Stimulated activated CD8-positive, alpha-beta memory T cell treated with anti-CD3 and anti-CD28 coated beads, Interleukin-15, amount 100 ng/mL, for 24 hours (primary cell): ENCODE measurements around the gene ITFG1.
"Not testable (repeated sequence)": the region's sequence is repeated elsewhere in the genome, so short reads cannot be mapped to it uniquely, and the experiment has no call there.

Experiments
- DNase-seq: peaks from one replicate; pipeline ENCODE4 v3.0.0-alpha.2; 2020; ENCODE audit warnings: low read depth

The ITFG1 gene

DNA sequence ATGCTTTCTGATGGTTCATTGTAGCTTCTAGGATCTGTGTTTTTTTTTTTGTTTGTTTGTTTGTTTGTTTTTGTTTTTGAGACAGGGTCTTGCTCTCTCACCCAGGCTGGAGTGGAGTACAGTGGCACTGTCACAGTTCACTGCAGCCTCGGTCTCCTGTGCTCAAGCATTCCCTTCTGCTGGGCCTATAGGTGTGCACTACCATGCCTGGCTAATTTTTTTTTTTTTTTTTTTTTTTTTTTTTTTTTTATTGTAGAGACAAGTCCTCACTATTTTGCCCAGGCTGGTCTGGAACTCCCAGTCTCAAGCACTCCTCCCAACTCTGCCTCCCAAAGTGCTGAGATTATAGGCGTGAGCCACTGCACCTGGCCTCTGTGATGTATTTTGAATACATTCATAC lies 12.1 kb upstream of the ITFG1 start:
- not testable (repeated sequence) for DNase-seq

DNA sequence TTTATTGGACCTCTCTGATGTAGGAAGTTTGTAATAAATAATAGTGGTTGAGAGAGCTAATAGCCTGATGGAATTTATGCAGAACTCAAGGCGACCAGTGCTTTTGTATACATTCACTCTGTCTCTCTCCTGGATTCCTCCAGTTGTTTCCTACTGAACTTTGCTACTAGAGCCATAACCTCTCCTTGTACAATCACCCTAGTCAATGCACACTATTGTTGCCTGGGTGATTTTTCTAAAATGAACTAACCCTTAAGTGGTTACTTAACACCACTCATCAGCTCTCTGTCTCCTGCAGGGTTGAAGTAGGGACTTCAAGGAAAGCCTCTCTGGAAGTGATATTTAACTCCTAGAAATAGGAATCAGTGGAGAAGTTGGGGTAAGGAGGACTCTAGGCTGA lies 9.9 kb upstream of the ITFG1 start:
- no peak for DNase-seq

DNA sequence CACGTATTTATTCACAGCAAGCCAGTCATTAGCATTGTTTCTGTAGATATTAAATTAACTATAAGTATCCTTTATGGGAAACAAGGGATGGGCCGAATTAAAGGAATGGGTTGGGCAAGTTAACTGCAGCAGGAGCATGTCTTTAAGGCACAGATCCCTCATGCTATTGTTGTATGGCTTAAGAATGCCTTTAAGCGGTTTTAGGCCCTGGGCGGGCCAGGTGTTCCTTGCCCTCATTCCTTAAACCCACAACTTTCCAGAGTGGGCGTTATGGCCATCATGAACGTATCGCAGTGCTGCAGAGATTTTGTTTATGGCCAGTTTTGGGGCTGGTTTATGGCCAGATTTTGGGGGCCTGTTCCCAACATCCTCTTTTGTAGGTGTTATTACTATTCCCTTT lies 9.3 kb upstream of the ITFG1 start:
- no peak for DNase-seq

DNA sequence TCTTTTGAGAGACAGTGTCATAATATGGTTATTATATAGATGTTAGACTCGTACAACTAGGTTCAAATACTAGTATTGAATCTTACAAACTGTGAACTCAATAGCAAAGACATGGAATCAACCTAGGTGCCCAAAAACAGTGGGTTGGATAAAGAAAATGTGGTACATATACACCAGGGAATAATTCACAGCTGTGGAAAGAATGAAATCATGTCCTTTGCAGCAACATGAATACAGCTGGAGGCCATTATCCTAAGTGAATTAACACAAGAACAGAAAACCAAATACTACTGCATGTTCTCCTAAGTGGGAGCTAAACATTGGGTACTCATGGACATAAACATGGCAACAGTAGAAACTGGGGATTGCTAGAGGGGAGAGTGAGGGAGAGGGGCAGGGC lies 8.4 kb upstream of the ITFG1 start:
- no peak for DNase-seq

DNA sequence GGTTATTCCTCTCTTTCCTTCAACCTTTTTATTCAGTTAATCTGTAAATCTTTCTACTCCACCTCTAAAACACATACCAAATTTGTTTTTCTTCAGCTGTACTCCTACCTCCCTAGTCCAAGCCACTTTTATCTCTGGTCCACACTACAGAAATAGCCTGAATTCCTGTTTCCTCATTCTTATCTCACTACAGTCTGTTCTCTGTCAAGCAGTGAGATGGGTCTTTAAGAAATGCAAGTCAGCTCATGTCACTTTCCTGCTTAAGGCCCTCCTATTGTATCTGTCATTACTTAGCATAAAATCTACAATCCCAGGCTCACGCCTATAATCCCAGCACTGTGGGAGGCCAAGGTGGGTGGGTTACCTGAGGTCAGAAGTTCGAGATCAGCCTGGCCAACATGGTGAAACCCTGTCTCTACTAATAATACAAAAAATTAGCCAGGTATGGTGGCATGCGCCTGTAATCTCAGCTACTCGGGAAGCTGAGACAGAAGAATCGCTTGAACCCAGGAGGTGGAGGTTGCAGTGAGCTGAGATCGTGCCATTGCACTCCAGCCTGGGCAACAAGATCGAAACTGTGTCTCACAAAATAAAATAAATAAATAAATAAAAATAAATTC lies 7.3 kb upstream of the ITFG1 start:
- DNase-seq = not testable (repeated sequence)

DNA sequence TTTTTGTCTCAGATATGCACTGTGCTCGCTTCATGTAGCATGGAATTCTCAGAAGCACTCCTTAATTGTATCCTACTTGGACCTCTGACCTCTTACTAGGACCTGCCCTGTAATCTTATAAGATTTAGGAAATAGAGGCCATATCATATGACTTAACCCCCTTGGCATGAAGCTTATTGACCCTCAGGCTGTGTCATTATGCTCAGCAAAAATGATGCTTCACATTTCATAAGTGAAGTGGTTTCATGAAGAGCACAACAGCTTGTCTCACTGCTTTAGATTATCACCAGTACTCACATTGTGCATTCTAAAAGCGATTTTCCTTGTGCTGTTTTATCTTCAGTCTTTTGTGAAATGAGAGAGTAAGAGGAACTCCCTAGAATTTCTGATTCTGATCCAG lies 6.6 kb upstream of the ITFG1 start:
- no peak for DNase-seq

DNA sequence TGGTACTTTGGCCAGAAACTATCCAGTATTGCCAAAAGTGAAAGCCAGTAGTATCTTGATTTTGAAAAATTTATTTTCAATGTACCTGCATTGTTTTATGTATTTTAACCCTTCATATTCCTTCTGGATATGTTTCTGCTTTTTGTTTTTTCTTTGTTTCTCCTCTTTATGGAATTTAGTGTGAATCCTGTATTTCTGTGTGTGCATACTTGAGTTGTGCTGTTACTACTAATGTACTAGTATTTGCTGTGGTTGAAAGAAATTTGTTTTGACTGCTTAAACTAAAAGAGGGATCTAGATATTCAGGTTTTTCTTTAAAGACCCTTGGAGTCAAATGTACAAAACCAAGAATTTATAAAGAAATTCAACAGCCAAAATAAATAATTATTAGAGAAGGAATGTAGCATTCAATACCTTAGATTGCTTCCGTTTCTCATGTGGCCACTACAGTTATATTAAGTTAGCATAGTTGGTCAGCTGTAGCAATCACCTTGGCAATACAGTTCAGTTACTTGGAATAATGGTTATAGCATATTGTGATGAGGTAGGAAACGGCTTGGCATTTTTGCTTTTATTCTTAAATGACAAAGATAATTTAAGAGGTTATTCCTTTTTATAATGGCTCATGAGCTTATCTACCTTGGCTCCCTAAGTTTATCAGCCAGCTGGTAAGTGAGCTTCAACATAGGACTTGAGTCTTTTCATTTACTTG lies 5.2 kb upstream of the ITFG1 start:
- DNase-seq = no peak

DNA sequence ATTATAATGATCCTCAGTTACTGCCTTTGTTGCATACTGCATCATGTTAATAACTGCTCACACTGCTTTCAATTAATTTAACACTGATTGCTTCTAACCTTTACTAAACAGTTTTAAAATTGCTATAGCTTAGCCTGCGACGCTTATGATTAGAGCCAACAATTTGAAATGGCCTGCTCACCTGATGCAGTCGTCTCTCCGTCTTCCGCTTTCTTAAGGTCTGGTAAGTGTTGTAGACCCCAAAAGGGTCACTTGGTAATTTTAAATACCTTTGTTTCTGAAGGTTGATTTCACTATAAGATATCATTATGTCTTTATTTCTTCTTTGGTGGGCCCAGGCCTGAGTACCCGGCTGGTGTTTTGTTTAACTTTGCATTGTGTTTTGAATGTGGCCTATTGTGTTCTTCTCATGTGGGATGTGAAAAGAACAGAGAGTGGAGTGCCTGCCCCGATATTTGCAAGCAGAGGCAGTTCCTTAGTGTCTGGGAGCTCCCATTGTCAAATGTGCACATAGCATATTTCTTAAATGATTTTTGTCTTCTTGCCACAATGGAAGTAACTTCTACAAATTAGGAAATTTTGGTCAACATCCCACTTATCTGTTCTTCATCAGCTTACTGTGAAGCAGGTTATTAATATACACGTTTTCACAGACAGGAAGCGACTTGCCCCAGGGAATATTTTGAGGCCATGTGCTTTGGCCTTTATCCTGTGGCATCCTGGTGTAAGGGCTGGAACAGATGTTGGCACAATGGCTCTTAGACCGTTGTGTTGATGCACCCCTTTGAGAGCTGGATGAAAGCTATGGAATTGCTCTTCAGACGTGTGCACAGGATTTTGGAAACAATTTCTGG lies 3.1 kb upstream of the ITFG1 start:
- DNase-seq = no peak

DNA sequence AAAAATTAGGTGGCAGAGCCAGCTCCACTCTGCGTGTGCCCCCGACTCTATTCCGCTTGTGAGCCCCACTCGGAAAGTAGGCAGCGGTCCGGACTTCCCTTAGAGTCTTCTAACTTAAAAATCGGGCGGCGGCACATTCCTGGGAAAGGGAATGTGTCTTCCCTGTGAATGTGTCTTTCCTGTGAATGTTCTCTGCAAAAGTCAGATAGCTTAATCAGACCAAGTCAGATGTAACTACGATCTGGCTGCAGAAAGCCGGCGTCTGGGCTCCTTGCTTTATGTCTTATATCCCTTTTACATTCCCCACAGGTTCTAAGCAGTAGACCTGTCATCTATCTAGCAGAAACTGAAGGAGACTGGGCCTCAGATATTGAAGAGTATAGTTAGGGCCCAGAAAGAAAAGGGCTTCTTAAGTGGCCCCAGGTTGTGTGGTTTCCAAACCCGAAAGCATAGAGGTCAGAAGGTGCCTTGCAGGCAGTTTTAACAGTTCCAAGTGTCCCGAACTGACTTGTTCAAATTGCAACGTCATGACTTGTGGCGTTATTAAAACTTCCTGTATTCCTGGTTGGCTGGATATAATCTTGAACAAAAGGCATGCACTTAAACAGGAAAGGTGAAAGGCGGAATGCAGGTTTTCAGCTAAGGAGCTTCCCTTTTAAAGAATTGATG lies 869 bp upstream of the ITFG1 start:
- peak; percentile 2 for DNase-seq

DNA sequence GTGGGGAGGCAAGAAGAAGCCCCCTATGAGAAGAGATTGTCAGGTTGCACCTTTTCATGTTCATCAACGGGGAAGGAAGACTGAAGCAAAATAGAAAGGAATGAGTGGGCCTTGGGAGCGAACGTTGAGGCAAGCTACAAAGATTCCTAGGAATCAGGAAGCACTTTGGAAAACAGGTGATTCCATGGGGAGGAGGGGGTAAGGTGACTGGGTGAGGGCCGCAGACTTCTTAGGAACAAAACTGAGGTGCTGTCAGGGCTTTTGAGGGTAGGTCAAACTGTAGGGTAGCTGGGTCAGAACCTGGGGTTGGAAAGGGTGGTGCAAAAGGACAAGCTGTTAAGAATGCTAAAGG lies 528 bp downstream of the ITFG1 start:
- no peak for DNase-seq

DNA sequence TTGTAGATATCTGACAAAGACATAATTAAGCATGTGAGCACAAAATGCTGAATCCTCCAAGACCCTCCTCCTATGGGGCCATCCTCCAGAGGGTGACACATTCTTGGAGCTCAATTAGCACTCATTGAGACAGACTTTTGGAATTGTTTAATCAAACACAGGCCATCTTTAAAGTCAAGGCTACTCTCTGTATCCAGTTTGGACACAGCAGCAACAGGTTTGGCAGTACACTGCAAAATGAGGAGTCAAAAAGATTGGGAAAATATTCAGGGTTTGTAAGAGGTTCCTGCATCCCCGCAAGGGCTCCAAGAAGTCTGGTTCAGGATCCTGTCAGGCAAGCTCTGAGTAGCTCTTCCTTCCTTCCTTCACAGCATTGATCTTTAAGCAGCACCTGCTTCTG lies 1.3 kb downstream of the ITFG1 start:
- DNase-seq = no peak

DNA sequence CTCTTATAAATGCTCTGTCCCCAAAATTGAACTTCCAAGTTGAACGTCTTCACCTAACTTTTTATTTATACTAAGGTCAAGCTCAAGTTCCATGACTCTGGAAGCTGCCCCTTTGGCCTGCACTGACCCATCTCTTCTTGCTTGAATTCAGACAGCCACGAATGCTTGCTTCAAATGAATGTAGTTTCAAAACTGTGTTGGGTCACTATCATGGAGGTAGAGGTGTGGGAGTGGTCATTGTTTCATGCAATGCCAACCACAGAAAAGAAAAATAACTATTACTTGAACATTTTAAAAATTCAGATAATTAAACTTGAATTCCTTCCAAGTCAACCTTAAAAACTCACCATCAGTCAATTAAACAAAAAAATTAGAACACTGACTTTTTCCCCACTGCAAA lies 2.5 kb downstream of the ITFG1 start:
- DNase-seq = no peak

DNA sequence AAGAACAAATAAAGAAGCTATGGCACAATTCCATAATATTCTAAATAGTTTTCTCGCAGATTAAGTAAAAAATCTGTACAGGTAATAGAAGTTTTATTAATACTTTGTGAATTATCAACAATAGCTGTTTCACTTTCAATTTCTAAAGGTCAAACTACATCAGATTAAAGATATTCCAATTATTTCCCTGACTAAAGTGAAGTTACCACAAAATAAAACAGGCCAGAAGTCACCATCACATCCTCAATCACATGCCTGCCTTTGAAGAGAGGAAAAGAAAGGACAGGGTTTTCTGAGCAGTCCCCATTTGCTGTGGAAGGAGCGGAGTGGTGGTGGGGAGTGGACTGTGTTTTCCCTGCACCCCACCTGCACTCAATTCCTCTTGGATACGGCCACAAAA lies 11.1 kb downstream of the ITFG1 start:
- no peak for DNase-seq

DNA sequence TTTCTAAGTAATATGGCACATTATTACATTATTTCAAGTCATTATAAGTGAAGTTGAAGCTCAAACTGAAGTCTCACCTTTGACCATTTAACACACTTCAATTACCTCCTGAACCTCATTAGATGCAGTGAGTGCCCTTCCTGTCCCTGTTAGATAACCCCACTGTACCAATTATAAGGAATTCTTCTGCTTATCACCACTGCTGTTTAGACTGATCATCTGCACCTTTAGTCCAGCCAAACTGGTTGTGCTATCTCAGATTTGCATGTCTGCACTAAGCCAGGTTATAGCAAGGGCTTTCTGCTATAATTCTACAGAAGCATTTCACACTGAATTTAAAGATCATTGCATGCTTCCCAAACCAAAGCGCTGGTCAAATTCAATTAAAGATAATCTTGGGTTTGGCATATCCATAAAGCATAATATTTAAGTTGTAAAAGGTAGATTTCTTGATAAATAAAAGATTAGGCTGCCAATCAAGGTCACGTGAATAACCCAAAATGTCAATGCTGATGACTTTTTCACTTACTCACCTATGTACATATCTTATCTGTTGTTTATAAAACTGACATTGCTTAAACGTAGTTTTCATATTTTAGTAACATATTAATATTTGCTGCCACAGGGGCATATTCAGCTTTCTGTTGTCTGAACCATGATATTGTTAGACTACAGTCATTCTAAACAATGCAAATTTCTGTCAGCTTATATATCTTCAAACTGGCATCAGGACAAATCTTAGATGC lies 11.9 kb downstream of the ITFG1 start:
- no peak for DNase-seq

DNA sequence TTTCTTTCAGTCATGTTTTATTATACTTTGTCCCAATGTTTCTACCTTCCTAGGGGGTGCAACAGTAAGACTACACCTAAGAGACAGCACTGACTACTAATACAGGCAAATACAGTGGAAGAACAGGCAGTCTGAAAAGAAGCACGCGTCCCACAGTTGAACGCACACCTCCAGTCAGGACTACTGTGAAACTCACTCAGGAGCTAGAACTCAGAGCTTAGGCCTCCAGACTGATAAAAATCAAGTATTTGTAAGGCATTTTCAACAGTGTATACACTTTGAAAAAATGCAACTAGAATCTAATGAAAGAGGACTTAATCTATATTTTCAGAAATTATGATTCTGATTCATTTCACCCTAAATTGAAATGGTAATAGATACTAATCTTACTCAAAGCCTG lies 14.4 kb downstream of the ITFG1 start:
- no peak for DNase-seq

DNA sequence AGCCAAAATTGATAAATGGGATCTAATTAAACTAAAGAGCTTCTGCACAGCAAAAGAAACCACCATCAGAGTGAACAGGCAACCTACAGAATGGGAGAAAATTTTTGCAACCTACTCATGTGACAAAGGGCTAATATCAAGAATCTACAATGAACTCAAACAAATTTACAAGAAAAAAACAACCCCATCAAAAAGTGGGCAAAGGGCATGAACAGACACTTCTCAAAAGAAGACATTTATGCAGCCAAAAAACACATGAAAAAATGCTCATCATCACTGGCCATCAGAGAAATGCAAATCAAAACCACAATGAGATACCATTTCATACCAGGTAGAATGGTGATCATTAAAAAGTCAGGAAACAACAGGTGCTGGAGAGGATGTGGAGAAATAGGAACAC lies 18.0 kb downstream of the ITFG1 start:
- DNase-seq = not testable (repeated sequence)

DNA sequence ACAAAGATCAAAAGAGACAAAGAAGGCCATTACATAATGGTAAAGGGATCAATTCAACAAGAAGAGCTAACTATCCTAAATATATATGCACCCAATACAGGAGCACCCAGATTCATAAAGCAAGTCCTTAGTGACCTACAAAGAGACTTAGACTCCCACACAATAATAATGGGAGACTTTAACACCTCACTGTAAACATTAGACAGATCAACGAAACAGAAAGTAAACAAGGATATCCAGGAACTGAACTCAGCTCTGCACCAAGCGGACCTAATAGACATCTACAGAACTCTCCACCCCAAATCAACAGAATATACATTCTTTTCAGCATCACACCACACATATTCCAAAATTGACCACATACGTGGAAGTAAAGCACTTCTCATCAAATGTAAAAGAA lies 20.8 kb downstream of the ITFG1 start:
- DNase-seq = not testable (repeated sequence)

DNA sequence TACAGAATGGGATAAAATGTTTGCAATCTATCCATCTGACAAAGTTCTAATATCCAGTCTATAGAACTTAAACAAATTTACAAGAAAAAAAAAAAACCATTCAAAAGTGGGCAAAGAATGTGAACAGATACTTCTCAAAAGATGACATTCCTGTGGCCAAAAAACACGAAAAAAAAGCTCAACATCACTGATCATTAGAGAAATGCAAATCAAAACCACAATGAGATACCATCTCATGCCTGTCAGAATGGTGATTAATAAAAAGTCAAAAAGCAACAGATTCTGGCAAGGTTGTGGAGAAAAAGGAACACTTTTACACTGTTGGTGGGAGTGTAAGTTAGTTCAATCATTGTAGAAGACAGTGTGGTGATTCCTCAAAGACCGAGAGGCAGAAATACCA lies 26.6 kb downstream of the ITFG1 start:
- DNase-seq = not testable (repeated sequence)

DNA sequence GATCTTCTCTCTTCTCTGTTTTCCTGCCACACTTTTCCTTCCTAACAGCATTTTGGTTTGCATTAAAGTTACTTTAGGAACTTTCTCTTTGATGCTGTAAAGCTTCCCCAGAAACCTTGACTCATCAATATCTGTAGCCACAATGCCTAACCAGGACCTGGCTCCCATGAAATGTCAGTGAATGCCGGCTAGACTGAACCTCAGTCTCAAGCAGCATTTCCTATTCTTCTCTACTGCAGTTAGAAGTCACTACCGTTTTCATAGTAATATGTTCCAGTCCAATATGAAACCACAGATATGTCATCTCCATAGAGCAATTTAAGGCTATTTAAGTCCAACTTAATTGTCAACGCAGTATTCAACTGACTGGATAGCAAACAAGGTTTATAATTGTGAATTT lies 28.9 kb downstream of the ITFG1 start:
- no peak for DNase-seq

DNA sequence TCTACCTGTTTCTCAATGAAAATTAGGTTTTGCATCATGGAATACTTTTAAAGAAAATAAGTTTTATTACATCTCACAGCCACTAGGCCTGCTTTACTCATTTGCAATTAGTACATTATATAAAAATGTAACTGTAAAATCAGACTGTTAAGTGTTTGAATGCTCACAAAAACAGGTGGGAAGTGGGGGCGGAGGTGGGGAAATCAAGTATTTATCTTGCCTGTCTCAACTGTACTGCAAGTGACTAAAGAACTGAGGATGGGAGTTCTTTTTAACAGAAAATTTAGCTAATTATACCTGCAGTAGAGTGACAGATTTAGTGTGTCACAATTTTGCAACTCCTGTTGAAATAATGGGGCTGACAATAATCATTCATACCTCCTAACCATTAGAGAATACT lies 34.1 kb downstream of the ITFG1 start:
- no peak for DNase-seq

DNA sequence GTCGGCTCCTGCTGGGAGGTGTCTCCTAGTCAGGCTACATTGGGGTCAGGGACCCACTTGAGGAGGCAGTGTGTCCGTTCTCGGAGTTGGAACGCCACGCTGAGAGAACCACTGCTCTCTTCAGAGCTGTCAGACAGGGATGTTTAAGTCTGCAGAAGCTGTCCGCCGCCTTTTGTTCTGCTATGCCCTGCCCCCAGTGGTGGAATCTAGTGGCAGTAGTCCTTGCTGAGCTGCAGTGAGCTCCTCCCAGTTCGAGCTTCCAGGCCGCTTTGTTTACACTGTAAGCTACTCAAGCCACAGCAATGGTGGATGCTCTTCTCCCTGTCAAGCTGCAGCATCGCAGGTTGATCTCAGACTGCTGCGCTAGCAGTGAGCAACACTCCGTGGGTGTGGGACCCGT lies 36.0 kb downstream of the ITFG1 start:
- DNase-seq = no peak

DNA sequence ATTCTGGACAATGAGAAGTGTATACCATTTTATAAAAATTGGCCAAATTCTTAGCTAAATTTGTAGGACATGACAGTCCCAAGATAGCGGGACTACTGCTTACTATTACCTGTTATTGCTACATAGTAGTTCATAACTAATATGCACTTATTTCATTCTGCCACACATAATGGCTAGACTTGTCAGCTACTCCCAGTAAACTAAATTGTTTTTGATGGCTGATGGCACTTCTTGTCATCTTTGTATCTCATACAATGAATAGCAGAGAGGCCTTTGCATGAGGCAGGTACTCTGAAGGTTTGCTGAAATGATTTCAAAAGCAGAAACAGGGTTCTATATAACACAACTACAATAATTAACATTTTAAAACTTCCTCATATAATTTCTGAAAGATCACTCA lies 44.0 kb downstream of the ITFG1 start:
- DNase-seq = no peak
